GM12875 (cell line): Measurements from ENCODE around the gene ATG16L2.
A peak's percentile ranks its signal among the peaks of the same experiment; 100 is the strongest.
"Not testable (repeated sequence)": the region's sequence is repeated elsewhere in the genome, so short reads cannot be mapped to it uniquely, and the experiment has no call there.

Experiments
- H3K4me3 ChIP-seq: one replicate; pipeline ENCODE4 v1.5.1; 2011; ENCODE audit warnings: low read depth, low read length, control low read depth
- CTCF ChIP-seq: IDR thresholded peaks from 2 replicates; pipeline ENCODE4 v1.5.1; 2011; ENCODE audit warnings: low read depth, mild to moderate bottlenecking, control low read depth, inconsistent platforms, low read length, moderate library complexity, borderline replicate concordance; ENCODE audit not compliant: insufficient read depth

ATG16L2 gene

GRCh38 chr11:72786305-72787215 is 27.7 kb upstream of the ATG16L2 start:
- no peak overlapping the region for H3K4me3 ChIP-seq
- no peak for TF ChIP-seq CTCF

GRCh38 chr11:72787216-72788104 is 26.8 kb upstream of the ATG16L2 start:
- H3K4me3 ChIP-seq: no peak overlapping the region
- TF ChIP-seq CTCF: peak; percentile 60

DNA sequence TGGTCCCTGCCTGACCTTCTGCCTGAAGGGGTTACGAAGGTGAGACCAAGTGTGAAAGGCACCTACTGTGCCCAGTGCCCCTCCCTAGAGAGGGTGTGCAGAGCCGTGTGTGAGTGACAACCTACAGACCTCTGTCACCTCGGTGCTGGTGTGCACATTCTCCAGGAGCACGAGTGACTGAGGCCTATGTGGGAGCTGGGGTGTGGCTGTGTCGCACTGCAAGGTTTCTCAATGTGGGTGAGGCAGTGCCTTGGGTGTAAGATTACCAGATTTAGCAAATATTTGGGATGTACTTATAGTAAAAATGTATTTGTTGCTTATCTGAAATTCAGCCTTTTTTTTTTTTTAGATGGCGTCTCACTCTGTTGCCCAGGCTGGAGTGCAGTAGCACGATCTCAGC is 26.0 kb upstream of the ATG16L2 start:
- no peak for TF ChIP-seq CTCF
- H3K4me3 ChIP-seq: no peak overlapping the region

- no peak overlapping the region for H3K4me3 ChIP-seq
- TF ChIP-seq CTCF: no peak
These were observed 24.6 kb upstream of the ATG16L2 start for GRCh38 chr11:72789493-72790131.

DNA sequence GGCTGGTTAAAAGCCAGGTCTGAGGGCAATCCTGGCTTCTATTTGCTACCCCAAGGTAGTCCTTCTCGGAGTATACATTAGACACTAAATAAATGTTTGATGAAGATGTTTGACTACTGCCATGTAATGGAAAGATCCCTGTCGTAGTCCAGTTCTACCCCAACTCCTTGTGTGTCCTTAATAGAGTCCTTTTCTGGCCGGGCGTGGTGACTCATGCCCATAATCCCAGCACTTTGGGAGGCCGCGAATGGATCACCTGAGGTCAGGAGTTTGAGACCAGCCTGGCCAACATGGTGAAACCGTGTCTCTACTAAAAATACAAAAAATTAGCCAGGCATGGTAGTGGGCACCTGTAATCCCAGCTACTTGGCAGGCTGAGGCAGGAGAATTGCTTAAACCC is 23.0 kb upstream of the ATG16L2 start:
- H3K4me3 ChIP-seq: not testable (repeated sequence)

GRCh38 chr11:72792437-72793021 is 21.7 kb upstream of the ATG16L2 start:
- peak overlapping the region; percentile 19 for H3K4me3 ChIP-seq
- TF ChIP-seq CTCF: no peak

DNA sequence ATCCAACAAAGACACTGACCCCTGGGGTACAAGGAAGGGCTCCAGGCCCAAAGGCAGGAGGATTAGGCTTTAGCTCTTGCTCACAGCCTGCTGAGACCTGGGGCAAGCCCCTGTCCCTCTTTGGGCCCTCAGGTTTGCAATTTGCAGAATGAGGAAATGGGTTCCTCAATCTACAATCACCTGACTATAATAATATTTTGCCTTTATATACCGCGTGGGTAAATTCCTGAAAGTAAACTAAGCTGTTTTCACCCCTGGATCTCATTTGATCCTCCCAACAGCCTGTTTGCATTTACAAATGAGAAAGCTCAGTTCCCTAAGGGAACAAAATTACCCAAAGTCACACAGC is 21.2 kb upstream of the ATG16L2 start:
- TF ChIP-seq CTCF: no peak

More for the DNA sequence above, 21.2 kb upstream of the ATG16L2 start:
- peak overlapping the region; percentile 19 for H3K4me3 ChIP-seq
